NCI-H2196 (cell line): ENCODE data around the gene IQGAP2.

Source experiments
- DNase-seq: peaks from one replicate; lab custom pipeline; 2025; ENCODE audit not compliant: unreplicated experiment; lab: John Stamatoyannopoulos, UW

Gene IQGAP2

GRCh38 chr5:76384705-76385104 lies 18.4 kb upstream of the IQGAP2 start:
- no peak for DNase-seq

- no peak for DNase-seq
These were observed 17.5 kb upstream of the IQGAP2 start for GRCh38 chr5:76385540-76385939.

- no peak for DNase-seq
These were observed 16.7 kb upstream of the IQGAP2 start for GRCh38 chr5:76386360-76386759.

- no peak for DNase-seq
These were observed 14.8 kb upstream of the IQGAP2 start for GRCh38 chr5:76388236-76388635.

- no peak for DNase-seq
These were observed 14.1 kb upstream of the IQGAP2 start for GRCh38 chr5:76388791-76389512.

GRCh38 chr5:76389513-76390154 lies 13.5 kb upstream of the IQGAP2 start:
- no peak for DNase-seq

DNA sequence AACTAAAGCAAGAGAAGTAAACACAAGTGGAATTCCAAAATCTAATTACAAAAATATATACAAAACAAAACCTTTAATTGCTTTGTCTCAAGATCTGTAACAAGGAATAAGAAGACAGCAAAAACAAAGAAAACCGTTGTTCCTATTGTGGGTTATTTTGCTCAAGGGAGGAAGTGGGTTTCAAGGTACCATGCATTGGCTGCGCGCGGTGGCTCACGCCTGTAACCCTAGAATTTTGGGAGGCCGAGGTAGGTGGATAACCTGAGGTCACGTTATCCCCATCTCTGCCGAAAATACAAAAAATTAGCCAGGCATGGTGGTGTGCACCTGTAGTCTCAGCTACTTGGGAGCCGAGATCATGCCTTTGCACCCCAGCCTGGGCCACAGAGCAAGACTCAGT lies 12.1 kb upstream of the IQGAP2 start:
- no peak for DNase-seq

- no peak for DNase-seq
These were observed 9.9 kb upstream of the IQGAP2 start for GRCh38 chr5:76393035-76393680.

- no peak for DNase-seq
These were observed 5.9 kb upstream of the IQGAP2 start for GRCh38 chr5:76397200-76397599.

- no peak for DNase-seq
These were observed 3.8 kb upstream of the IQGAP2 start for GRCh38 chr5:76399268-76399667.

- no peak for DNase-seq
These were observed 2.6 kb upstream of the IQGAP2 start for GRCh38 chr5:76400466-76400865.

- no peak for DNase-seq
These were observed 1.3 kb upstream of the IQGAP2 start for GRCh38 chr5:76401801-76402250.

DNA sequence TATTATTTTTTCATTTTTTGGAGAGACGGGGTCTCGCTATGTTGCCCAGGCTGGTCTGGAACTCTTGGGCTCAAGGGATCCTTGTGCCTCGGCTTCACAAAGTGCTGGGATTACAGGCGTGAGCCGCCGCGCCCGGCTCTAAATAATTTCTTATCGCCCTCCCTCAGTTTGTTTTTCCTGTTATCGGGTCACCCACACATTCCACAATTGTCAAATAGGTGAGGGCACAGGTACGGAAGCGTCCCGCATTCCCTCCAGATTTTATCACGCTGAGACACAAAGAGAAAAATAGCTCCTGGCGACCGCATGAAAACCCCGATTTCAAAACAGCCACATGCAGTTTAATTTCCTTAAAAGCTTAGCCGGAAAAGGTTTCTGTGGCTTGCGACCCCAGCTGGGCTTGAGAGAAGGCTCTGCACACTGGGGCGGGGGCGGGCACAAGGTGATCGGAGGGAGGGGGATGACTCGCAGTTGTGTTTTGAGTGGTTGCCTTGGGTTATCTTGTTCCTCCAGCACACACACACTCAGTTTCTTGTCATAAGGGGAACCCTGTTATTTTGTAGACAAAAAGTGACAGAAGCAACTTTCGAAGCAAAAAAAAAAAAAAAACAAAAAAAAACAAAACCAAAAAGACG lies 717 bp upstream of the IQGAP2 start:
- DNase-seq, result no peak

GRCh38 chr5:76403766-76404222 lies 709 bp downstream of the IQGAP2 start:
- DNase-seq, result no peak

- DNase-seq, result no peak
These were observed 1.4 kb downstream of the IQGAP2 start for GRCh38 chr5:76404223-76405211.

DNA sequence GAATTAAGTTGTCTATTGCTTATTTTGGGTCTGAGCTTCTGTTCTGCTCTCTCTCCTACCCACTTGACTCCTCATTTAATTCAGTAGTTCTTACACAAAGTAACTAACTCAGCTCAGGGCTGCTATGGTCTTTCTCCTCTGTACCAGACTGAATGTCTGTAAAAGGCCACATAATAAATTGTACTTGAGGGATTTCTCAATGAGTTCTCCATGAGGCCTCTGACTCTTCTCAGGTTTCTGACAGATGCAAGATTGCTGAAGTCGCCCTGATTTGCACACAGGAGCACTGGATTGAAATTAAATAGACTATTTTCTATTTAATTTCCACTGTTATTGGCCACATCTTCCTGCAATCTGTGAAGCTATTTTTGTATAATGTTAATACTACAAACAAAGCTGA lies 2.9 kb downstream of the IQGAP2 start:
- no peak for DNase-seq

- DNase-seq, result no peak
These were observed 3.6 kb downstream of the IQGAP2 start for GRCh38 chr5:76406673-76407072.

GRCh38 chr5:76408104-76408654 lies 5.1 kb downstream of the IQGAP2 start:
- no peak for DNase-seq

DNA sequence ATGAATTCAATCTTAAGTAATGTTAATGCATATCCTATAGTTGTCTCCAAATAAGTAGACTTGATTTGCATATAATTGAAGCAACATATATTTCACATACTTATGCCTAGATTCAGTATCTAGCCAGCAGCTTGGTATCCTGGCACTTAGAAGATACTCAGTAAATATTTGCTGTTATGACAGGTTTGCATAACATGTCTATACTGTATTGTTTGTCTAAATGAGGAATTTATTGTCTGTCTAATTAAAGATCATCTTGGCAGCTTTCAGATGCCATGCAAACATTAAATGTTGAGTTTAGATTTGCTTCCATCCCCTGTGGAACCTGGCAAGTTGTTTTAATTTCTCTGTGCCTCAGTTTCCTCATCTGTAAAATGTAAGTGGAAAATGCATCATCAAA lies 9.4 kb downstream of the IQGAP2 start:
- DNase-seq, result no peak

DNA sequence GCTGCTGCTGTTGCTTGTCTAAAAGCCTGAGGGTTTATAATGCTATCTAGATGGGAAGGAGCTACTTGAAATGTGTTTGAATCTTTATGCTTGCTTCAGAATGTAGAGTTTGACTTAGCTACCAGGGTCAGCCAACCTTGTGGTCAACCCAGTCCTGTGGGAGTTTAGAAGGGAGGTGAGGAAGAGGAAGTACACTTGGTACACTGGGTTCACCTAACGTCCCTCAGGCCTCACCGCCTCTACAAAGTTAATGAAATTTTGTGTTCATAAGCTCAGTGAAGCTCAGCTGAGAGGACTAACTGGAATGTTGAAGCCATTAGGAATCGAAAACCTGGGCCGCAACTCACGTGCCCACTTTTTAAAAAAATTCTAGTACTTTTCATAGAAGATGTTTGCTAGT lies 10.7 kb downstream of the IQGAP2 start:
- DNase-seq, result no peak
